HG03575 (cell line): Measurements from ENCODE around the gene KIAA0753.
"Not testable (repeated sequence)": the region's sequence is repeated elsewhere in the genome, so short reads cannot be mapped to it uniquely, and the experiment has no call there.

ENCODE experiments used
- ATAC-seq: cut with Tn5 transposase; IDR thresholded peaks from one replicate; pipeline ENCODE4 v1.9.1; 2021; ENCODE audit not compliant: unreplicated experiment, insufficient number of reproducible peaks, low FRiP score; ENCODE audit errors: extremely low read depth

Gene KIAA0753

DNA sequence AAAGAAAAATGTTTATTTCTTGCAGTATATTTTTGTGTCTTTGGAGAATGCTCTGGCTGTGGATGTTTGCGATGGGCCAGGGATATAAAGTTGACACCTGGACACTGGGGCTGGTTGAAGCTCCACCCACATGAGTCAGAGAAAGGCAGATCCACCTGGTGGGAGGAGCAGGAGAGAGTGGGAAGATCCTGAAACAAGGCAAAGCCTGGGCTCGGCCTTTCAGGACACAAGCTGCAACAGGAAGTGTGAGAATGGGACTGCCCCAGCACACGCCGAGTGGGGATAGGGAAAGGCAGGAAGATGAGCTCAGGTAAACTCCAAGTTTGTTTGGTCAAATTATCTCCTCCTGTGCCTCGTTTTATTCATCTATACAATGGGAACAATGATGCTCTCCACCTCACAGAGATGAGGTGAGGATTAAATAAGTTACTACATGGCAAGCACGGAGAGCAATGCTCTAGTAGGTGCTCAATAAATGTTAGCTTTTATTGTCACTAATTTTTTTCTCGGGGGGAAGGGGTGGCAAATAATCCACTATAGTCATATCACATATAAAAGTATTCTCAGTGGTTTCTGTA lies 62.7 kb downstream of the KIAA0753 start:
- ATAC-seq, result no peak

DNA sequence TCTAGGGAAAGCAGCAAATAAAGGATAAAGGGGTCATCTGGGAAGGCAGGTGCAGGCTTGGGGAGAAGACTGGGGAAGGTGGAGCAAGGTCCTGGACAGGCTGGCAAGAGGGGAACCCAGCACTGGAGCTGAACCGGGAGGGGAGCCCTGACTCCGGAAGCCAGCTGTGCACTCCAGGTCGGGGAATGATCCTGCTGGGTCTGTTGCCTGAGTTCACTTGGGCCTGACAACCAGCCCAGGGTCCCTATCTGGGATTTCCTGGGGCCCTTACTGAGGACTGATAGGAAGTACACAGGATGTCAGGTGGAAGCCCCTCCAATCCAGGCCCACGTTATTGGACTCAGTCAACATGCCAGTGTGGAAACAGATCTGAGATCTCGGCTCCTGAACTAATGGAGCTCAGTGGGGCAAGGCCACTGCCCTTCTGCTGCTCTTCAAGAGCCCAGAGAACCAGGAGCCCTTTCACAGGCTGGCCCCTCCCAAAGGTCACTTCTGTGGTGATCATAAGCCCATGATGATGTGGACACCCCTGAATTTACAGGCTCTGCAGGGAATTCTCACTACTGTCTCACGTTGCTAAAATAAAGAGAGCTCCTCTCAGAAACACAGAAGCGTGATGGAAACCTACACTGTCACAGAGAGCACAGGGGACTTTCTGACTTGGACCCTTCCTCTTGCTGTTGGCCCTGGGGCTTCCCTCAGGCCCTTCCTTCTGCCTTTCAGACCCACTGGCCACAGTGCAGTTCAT lies 64.3 kb downstream of the KIAA0753 start:
- ATAC-seq, result no peak

- ATAC-seq, result no peak
Observed at GRCh38 chr17:6575596-6575988, 64.9 kb downstream of the KIAA0753 start.

DNA sequence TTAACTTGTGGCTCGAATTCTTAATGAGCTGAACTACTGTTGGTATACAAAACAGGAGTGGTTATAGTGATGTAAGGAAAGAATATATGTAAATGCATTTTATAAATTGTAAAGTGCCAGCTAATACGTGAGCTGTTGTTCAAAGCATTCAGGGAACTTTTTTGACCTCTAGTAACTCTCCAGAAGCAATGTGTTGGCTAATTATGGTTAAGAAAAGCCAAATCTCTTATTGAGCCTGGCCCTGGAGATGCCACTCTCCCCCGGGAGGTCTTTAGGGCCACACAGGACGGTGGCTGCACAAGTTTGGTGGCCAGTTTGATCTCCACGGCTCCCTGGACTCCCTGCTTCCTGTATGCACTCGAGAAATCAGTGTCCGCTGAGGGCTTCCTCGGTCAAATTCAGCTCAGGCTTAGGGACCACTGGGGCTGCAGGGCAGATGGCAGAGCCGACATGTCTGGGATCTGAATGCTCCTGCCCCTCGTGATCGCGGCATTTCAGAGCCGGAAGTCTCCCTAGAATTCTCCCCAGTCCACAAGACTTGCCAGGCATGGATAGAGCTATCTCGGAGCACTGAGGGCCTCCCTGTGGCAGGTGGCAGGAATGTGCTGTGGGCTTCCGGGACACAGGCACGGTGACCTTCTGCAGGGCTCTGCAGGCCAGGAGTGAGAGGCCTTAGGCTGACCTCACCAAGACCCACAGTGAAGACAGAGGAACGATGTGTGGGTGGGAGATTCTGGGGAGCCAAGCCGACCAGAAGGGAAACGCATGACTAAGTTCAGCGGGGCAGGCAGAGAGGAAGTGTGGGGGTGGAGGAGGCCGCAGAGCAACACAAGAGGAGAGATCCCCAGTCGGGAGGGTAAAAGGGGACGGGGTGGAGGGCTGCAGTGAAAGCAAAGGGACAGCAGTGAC lies 65.6 kb downstream of the KIAA0753 start:
- ATAC-seq, result no peak

GRCh38 chr17:6573982-6574686 lies 66.4 kb downstream of the KIAA0753 start:
- no peak for ATAC-seq

DNA sequence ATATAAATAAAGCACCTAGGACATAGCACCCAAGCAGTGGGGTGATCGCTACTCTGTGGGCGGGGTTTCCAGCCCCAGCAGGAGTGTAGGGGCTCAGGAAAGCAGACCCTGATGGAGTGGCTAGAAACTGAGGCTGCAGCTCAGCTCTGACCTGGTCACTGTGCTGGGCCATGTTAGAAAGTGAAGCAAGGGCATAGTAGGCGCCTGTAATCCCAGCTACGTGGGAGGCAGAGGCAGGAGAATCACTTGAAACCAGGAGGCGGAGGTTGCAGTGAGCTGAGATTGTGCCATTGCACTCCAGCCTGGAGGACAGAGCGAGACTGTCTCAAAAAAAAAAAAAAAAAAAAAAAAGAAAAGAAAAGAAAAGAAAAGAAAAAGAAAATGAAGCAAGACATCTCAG lies 67.0 kb downstream of the KIAA0753 start:
- ATAC-seq, result not testable (repeated sequence)

DNA sequence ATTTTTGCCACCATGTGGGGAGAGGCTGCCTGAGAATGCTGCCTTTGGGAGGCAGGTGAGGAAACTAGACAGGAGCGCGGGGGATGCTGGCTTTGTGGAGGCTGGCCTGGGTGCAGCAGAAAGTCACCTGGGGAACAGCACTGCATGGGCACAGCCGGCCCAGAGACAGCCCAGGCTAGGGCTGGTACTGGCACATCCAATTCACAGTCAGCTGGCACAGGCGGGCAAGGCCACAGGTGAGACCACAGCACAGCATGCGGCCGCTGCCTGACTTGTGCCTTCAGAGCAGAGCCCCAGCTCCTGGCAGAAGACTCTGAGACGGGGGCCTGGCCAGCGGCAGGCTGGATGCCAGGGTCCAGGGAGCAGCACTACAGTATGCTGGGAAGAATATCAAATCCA lies 67.5 kb downstream of the KIAA0753 start:
- ATAC-seq, result no peak

DNA sequence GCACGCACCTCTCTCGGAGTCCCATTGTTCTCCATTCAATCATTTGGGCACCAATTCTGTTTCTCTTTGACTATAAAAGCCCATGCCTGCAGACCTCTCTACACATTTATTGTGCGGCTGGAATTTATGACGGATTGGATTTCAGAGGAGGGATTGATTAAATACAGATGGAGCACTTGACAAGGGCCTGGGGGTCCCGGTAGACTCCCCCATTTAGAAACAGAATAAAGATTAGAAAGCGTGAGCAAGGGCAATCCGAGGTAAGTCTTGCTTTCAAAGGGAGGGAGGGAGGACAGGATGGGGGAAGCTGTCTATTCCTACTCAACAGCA lies 69.1 kb downstream of the KIAA0753 start:
- ATAC-seq, result no peak

GRCh38 chr17:6570731-6571451 lies 69.6 kb downstream of the KIAA0753 start:
- no peak for ATAC-seq

GRCh38 chr17:6569370-6570285 lies 70.9 kb downstream of the KIAA0753 start:
- no peak for ATAC-seq

- ATAC-seq, result no peak
Observed at GRCh38 chr17:6568184-6568758, 72.2 kb downstream of the KIAA0753 start.

DNA sequence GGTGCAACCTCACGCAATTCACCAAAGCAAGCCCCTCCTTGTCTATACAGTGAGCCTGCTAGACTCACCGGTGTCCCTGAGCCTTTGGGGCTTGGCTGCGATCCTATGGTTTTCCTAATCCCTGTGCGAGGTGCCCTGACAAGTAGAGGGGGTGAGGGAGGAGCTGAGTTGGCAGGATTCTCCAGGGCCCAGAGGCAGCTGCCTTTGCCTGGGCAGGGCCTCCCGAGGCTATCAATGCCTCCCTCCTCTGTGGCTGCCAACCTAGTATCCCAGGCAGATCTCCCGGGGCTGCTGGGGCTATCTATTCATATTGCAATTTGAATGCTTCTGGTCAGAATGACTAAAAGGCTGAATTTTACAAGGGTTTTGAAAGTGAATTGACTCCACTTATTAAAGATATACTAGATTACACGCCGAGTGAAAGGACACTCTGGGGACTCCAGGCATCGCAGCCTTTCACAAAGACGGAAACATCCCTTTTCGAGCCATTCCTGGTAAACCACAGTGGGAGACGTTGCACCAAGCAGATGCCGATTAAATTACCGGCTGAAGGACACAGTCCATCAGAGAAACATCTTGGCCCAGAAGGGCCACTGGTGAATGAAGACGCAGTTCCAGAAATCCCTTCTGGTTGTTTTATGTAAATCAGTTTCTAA lies 72.9 kb downstream of the KIAA0753 start:
- no peak for ATAC-seq

GRCh38 chr17:6561446-6561845 lies 79.1 kb downstream of the KIAA0753 start:
- no peak for ATAC-seq

DNA sequence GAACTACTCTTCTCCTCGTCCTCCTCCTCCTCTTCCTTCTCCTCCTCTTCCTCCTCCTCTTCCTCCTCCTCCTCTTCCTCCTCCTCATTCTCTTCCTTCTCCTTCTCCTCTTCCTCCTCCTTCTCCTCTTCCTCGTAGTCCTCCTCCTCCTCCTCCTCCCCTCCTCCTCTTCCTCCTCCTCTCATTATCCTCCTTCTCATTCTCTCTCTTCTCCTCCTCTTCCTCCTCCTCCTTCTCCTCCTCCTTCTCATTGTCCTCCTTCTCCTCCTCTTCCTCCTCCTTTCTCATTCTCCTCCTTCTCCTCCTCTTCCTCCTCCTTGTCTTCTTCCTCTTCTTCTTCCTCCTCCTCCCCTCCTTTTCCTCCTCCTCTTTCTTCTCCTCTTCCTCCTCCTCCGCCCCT lies 80.0 kb downstream of the KIAA0753 start:
- no peak for ATAC-seq

DNA sequence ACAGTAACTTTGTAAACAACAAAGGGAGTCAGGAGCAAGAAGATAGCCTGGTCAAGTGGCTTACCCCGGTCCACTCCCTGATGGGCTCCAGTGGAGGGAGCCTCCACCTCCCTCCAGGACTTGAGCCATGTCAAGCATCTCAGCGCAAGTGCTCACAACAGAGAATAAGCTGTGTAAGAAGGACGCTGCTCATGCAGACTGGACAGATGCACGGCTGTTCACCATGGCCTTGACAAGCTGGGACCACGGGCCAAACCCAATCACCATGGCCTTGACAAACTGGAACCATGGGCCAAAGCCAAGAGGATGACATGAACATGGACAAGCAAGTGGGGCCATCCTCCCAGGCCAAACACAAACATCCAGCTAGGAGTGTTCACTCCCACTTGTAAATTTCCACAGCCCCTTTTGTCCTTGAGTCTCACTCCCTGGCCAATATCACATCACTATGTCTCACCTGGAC lies 80.7 kb downstream of the KIAA0753 start:
- no peak for ATAC-seq

- ATAC-seq, result no peak
Observed at GRCh38 chr17:6558932-6559752, 81.4 kb downstream of the KIAA0753 start.
